Osteocyte (in vitro differentiated cells): ENCODE data around the gene CCNI2. TPM values are rescaled to one million over a fixed set of nuclear protein-coding genes. Genes with fewer than 3 reads are reported as not detected.

Source experiments
- DNase-seq: peaks from one replicate; pipeline ENCODE4 v3.0.0; 2021; ENCODE audit warnings: mixed read lengths; ENCODE audit not compliant: unreplicated experiment; ENCODE audit errors: extremely low spot score
- H3K27ac Mint-ChIP-seq: one replicate; pipeline ENCODE4 v1.8.0; 2021; ENCODE audit warnings: mild to moderate bottlenecking, mixed read lengths; ENCODE audit not compliant: unreplicated experiment
- H3K27me3 Mint-ChIP-seq: one replicate; pipeline ENCODE4 v1.8.0; 2021; ENCODE audit warnings: mixed read lengths; ENCODE audit not compliant: unreplicated experiment
- H3K36me3 Mint-ChIP-seq: one replicate; pipeline ENCODE4 v1.8.0; 2021; ENCODE audit warnings: mixed read lengths; ENCODE audit not compliant: unreplicated experiment
- H3K4me1 Mint-ChIP-seq: one replicate; pipeline ENCODE4 v1.8.0; 2021; ENCODE audit warnings: mixed read lengths; ENCODE audit not compliant: unreplicated experiment
- H3K4me3 Mint-ChIP-seq: one replicate; pipeline ENCODE4 v1.8.0; 2021; ENCODE audit warnings: mild to moderate bottlenecking, moderate library complexity, mixed read lengths; ENCODE audit not compliant: unreplicated experiment
- H3K9me3 Mint-ChIP-seq: one replicate; pipeline ENCODE4 v1.8.0; 2021; ENCODE audit warnings: mixed read lengths; ENCODE audit not compliant: unreplicated experiment
- total RNA-seq: library from RNA; stranded (reverse); gene quantifications from 2 replicates; pipeline ENCODE4 v1.2.1, GENCODE V29; 2021
- TF ChIP-seq, protein P1 (sequence below): fragments of 200-600 bp; sonication (generic); IDR thresholded peaks from 2 replicates; pipeline ENCODE4 v1.5.0; 2021; ENCODE audit warnings: antibody characterized with exemption, mild to moderate bottlenecking, moderate library complexity

Gene CCNI2
- total RNA-seq, 1 donor from 2014 or later = not detected

DNA sequence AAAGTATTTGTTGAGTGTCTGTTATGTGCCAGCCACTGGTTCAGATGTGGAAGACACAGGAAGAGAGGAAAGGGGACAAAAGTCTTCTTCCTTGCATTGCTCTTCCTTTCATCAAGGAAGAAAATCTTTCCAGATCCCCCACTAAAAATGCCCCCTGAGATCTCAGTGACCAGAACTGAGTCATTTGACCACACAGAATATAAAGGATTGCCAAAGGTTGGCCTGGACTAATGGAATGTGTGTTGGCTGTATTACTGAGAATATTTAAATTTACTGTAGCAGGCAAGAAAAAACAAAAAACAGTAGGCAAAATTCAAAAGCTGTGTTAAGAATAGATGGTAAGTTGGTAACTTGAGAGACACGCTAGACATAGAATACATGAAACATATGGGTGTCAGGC is 39.9 kb downstream of the CCNI2 start:
- H3K36me3 Mint-ChIP-seq = no peaks in the 10 kb centered on the region
- TF ChIP-seq, protein P1, sequence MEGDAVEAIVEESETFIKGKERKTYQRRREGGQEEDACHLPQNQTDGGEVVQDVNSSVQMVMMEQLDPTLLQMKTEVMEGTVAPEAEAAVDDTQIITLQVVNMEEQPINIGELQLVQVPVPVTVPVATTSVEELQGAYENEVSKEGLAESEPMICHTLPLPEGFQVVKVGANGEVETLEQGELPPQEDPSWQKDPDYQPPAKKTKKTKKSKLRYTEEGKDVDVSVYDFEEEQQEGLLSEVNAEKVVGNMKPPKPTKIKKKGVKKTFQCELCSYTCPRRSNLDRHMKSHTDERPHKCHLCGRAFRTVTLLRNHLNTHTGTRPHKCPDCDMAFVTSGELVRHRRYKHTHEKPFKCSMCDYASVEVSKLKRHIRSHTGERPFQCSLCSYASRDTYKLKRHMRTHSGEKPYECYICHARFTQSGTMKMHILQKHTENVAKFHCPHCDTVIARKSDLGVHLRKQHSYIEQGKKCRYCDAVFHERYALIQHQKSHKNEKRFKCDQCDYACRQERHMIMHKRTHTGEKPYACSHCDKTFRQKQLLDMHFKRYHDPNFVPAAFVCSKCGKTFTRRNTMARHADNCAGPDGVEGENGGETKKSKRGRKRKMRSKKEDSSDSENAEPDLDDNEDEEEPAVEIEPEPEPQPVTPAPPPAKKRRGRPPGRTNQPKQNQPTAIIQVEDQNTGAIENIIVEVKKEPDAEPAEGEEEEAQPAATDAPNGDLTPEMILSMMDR = no peak
- DNase-seq = no peak
- H3K9me3 Mint-ChIP-seq = no peaks in the 10 kb centered on the region
- no peak overlapping the region for H3K4me3 Mint-ChIP-seq
- peaks cover 4% of the 10 kb centered on the region for H3K4me1 Mint-ChIP-seq
- H3K27ac Mint-ChIP-seq = no peak overlapping the region
- peaks cover 8% of the 10 kb centered on the region for H3K27me3 Mint-ChIP-seq

DNA sequence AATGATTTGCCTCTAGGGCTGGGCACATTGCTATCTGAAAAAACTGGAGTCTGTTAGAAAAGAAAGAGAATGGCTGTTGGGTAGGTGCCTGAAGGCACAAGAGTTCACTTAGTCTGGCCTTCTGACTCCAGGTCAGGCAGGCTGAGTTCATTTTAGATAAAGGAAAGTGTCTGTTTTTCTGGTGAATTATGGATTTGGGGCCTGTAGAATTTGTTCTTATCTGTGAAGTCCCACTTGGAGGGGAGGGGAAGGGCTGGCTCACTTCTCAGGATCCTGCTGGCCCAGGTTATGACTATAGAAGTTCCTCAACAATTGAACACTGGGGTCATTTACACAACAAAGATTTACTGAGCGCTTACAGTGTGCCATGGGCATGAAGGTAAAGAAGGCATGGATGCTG is 41.3 kb downstream of the CCNI2 start:
- Mint-ChIP-seq H3K4me1 (peaks cover 4% of the 10 kb centered on the region), H3K27ac (no peak overlapping the region), H3K36me3 (no peaks in the 10 kb centered on the region), H3K4me3 (no peak overlapping the region), H3K9me3 (no peaks in the 10 kb centered on the region), H3K27me3 (peaks cover 18% of the 10 kb centered on the region)
- TF ChIP-seq, protein P1 = no peak
- DNase-seq = no peak

DNA sequence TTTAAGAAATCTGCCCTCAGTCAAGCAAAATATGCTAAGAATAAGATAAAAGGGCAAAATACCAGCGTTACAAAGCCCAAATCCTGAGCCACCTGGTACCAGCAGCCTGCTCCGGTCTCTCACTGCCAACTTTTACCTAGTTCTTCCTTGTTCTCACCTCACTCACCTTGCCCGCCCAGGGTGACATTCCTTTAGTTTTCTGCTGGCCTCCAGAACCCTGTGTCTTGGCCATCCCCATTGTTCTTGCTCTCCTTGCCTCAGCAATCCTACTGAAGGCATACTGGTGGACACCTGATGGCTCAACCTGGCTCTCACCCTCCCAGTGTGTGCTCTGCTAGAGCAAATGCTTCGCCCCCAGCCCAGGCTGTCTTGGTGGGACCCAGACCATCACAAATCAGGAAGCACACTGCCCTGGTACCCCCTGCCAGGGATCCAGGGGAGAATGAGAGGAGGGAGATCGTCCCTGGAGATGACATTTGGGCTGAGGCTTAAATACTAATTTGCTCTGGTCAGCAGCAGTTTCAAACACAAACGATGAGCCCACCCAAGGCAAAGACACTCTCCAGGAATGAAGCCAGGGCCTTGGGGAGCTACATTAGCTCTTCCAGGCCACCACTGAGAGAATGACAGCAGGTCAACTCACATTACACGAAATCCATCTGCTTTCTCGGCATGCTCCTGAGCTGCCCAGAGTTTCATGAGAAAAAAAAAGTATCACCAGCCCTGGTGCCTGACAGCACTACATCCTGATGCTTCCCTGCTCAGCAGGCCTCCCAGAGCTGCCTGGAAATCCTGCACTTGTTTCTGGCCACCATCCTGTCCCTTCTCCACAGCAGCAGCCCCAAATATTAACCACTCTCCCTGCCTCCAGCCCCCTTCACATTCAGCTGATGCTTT is 42.0 kb downstream of the CCNI2 start:
- TF ChIP-seq, protein P1 = no peak
- Mint-ChIP-seq H3K27me3 (peaks cover 18% of the 10 kb centered on the region), H3K36me3 (no peaks in the 10 kb centered on the region), H3K27ac (no peak overlapping the region), H3K4me1 (peaks cover 4% of the 10 kb centered on the region), H3K4me3 (no peak overlapping the region), H3K9me3 (no peaks in the 10 kb centered on the region)
- DNase-seq = no peak

DNA sequence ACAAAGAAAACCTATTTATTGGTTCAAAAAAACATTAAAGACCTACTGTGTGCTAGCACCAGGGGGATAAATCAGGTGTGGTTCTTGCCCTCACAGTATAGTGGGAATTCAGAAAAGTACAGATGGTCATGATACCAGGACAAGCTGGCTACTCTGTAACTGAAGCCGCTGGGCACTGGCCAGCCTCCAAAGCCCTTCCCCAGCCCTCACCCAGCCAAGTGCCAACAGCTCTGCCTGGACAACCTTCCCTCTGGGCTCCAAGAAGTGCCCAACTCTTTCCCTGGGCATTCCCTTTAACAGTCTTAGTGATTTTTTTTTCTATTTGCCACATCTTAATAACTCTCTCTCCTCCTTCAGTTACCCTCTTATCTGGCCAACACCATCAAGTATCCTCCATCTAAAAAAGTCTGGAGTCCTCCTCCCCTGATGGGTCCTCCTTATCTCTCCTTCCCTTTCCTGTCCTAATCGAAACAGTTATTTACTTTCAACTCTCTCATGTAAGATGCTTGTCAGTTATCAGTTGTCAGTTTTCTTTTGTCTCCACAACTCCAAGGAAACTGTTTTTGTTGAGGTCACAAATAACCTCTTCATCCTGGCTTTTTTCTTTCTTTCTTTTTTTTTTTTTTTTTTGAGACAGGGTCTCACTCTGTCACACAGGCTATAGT is 43.1 kb downstream of the CCNI2 start:
- H3K9me3 Mint-ChIP-seq = no peaks in the 10 kb centered on the region
- H3K27ac Mint-ChIP-seq = no peak overlapping the region

More for the DNA sequence above, 43.1 kb downstream of the CCNI2 start:
- H3K4me1 Mint-ChIP-seq = no peaks in the 10 kb centered on the region
- no peaks in the 10 kb centered on the region for H3K36me3 Mint-ChIP-seq
- H3K27me3 Mint-ChIP-seq = peaks cover 23% of the 10 kb centered on the region
- H3K4me3 Mint-ChIP-seq = no peak overlapping the region
- DNase-seq = no peak
- TF ChIP-seq, protein P1 = no peak
